Small intestine (tissue), 7 donors: ENCODE measurements around the gene FLT3. TPM values are rescaled to one million over a fixed set of nuclear protein-coding genes. Genes with fewer than 3 reads are reported as not detected.

Source experiments
- DNase-seq, 2 donors: peaks; one replicate each; pipeline versions ENCODE4 v3.0.0 to v3.0.0-alpha.2; 2013
- FAIRE-seq: peaks from 2 replicates; lab custom pipeline; 2012; peaks lifted over from hg19 to GRCh38; lab: Jason Lieb, UNC
- H3K27ac ChIP-seq, 3 donors: one replicate each; pipeline ENCODE4 v1.5.1; 2013; ENCODE audit warnings: low read length in 2 of 3, mild to moderate bottlenecking in 2 of 3, control low read depth in 1 of 3, inconsistent platforms in 1 of 3, low read depth in 1 of 3, moderate library complexity in 1 of 3
- H3K27me3 ChIP-seq, 3 donors: one replicate each; pipeline ENCODE4 v1.6.1; 2013; ENCODE audit warnings: low read length in 3 of 3, inconsistent platforms in 1 of 3; ENCODE audit not compliant: control insufficient read depth in 3 of 3, insufficient read depth in 3 of 3
- H3K36me3 ChIP-seq, 3 donors: one replicate each; pipeline ENCODE4 v1.6.1; 2013; ENCODE audit warnings: low read length in 3 of 3, inconsistent platforms in 1 of 3, low read depth in 1 of 3, mild to moderate bottlenecking in 1 of 3, moderate library complexity in 1 of 3; ENCODE audit not compliant: control insufficient read depth in 3 of 3, insufficient read depth in 2 of 3
- H3K4me1 ChIP-seq, 3 donors: one replicate each; pipeline ENCODE4 v1.6.1; 2013; ENCODE audit warnings: low read length in 2 of 3, inconsistent platforms in 1 of 3, low read depth in 1 of 3, mild to moderate bottlenecking in 1 of 3, moderate library complexity in 1 of 3; ENCODE audit not compliant: control insufficient read depth in 3 of 3, insufficient read depth in 2 of 3
- H3K4me3 ChIP-seq, 3 donors: one replicate each; pipeline ENCODE4 v1.5.1; 2013; ENCODE audit warnings: low read length in 3 of 3, control low read depth in 1 of 3, inconsistent platforms in 1 of 3, low read depth in 1 of 3, mild to moderate bottlenecking in 1 of 3, moderate library complexity in 1 of 3
- H3K9me3 ChIP-seq, 2 donors: one replicate each; pipeline ENCODE4 v1.6.1; 2013; ENCODE audit warnings: low read depth in 1 of 2, low read length in 1 of 2; ENCODE audit not compliant: control insufficient read depth in 2 of 2, insufficient read depth in 1 of 2
- WGBS, 3 donors: extraction: QIAGEN DNeasy Blood & Tissue Kit; methylation state at CpG; one replicate each; pipeline ENCODE4 v1.1.7; 2013; 5-methylcytosine and 5-hydroxymethylcytosine counted together
- polyA plus RNA-seq, 4 donors: library from polyadenylated mRNA; stranded (reverse) in 3 of 4; unstranded in 1 of 4; fragments of 200-250 nt in 3 of 4; fragments of 120-200 nt in 1 of 4; gene quantifications; one replicate each; pipeline versions ENCODE4 v1.2.1 to v1.2.3, GENCODE V29; 2013
- donor health status: healthy with polysubstance abuse.
- donor health status: control.
- donor health status: control.
- donor health status: Bipolar disorder and iron deficiency.
- donor health status: healthy.

The FLT3 gene
- polyA plus RNA-seq, 4 donors: 0.19 to 0.83 (median 0.27) TPM; not detected in 1

DNA sequence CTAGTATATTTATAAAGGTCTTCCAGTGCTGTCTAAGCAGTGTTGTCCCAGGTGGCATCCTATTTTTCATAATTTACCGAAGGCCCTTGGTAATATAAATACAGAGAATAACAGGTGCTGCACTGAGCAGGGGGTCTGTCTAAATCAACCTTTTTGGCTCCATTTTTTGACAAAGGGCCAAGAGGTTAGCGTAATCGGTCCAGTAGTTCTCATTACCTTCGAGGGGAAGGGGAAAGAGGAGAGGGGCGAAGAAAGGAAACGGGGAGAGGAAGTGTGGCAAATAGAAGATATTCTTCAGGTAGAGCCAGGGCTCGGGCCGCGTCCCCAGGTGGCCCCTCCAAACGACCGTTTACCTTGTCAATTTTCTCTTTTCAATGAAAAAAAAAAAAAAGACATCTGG is 37.2 kb upstream of the FLT3 start:
- Histone ChIP-seq H3K27me3 (no peaks in the 10 kb centered on the region), H3K36me3 (no peaks in the 10 kb centered on the region), H3K4me3 (peak overlapping the region; percentile 65 to 98 (median 98)), H3K9me3 (no peaks in the 10 kb centered on the region), H3K4me1 (peaks cover 0 to 3% (median 0%) of the 10 kb centered on the region in 3 donors), H3K27ac (peak overlapping the region; percentile 98 to 100 (median 99))
- 0 to 1% (median 0%) methylated on average over 11 of the region's 11 CpGs for WGBS, 3 donors
- FAIRE-seq (no peak), DNase-seq (no peak)

DNA sequence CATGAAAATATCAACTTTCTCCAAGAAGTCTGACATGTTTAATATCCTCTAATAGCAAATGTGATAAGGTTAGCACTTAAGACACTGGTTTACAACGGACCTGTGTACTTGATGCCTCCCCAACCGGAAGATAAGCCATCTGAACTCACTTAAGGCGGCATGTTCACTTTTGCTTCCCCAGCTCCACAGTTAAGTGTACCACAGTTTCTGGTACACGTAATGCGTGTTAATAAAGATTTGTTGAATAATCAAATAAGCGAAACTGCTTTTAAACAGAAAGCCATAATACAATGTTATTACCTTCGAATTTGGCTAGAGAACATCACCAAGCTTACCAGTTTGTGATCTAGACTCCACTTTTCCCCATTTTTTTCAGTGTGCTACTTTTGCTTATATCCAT is 36.5 kb upstream of the FLT3 start:
- Histone ChIP-seq H3K9me3 (no peaks in the 10 kb centered on the region), H3K4me3 (peak overlapping the region in 2 of 3 donors; percentile 65 to 98), H3K4me1 (no peaks in the 10 kb centered on the region), H3K27ac (no peak overlapping the region), H3K36me3 (no peaks in the 10 kb centered on the region), H3K27me3 (no peaks in the 10 kb centered on the region)
- DNase-seq: peak; percentile 48 to 54
- whole genome bisulfite sequencing, 3 donors: 8 to 35% (median 17%) methylated on average over 7 of the region's 7 CpGs
- FAIRE-seq: no peak

DNA sequence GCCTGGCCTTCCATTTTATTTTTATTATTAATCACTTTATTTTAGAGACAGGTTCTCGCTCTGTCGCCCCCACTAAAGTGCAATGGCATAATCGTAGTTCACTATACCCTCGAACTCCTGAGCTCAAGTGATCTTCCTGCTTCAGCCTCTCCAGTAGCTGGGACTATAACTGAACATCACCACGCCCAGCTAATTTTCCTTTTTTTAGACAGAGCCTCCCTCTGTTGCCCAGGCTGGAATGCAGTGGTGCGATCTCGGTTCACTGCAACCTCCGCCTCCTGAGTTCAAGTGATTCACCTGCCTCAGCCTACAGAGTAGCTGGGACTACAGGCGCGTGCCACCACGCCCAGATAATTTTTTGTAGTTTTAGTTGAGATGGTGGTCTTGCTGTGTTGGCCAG is 31.3 kb upstream of the FLT3 start:
- no peak overlapping the region for H3K27ac ChIP-seq
- DNase-seq: no peak
- no peak for FAIRE-seq
- H3K4me1 ChIP-seq: peaks cover 0 to 3% (median 0%) of the 10 kb centered on the region in 3 donors
- no peaks in the 10 kb centered on the region for H3K27me3 ChIP-seq
- H3K36me3 ChIP-seq: no peaks in the 10 kb centered on the region
- H3K9me3 ChIP-seq: no peaks in the 10 kb centered on the region
- WGBS, 3 donors: 80 to 91% (median 87%) methylated on average over 11 of the region's 11 CpGs
- H3K4me3 ChIP-seq: no peak overlapping the region

- H3K4me1 ChIP-seq: peaks cover 0 to 3% (median 0%) of the 10 kb centered on the region in 3 donors
- H3K4me3 ChIP-seq: no peak overlapping the region
- H3K27ac ChIP-seq: no peak overlapping the region
- DNase-seq: no peak
- no peaks in the 10 kb centered on the region for H3K27me3 ChIP-seq
- 58 to 60% (median 59%) methylated on average over 5 of the region's 5 CpGs for WGBS, 3 donors
- H3K36me3 ChIP-seq: no peaks in the 10 kb centered on the region
- no peaks in the 10 kb centered on the region for H3K9me3 ChIP-seq
- FAIRE-seq: no peak
Observed at GRCh38 chr13:28129911-28130693, 29.7 kb upstream of the FLT3 start.

DNA sequence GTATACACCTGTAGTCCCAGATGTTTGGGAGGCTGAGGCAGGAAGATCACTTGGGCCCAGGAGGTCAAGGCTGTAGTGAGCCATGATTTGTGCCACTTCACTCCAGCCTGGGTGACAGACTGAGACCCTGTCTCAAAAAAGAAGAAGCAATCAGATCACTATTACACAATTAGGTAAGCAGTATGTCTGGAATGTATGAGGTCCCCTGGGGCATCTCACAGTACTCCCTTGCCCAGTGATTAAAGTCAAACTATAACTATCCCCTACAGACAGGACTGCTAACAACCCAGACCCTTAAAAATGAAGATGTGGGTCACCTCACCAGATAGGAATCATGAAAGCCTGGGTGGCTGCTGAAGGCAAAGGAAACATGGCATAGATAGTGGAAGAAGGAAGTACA is 28.6 kb upstream of the FLT3 start:
- Histone ChIP-seq H3K4me1 (peaks cover 0 to 3% (median 0%) of the 10 kb centered on the region in 3 donors), H3K36me3 (no peaks in the 10 kb centered on the region), H3K9me3 (no peaks in the 10 kb centered on the region), H3K4me3 (no peak overlapping the region), H3K27me3 (no peaks in the 10 kb centered on the region), H3K27ac (no peak overlapping the region)
- FAIRE-seq (no peak), DNase-seq (no peak)

DNA sequence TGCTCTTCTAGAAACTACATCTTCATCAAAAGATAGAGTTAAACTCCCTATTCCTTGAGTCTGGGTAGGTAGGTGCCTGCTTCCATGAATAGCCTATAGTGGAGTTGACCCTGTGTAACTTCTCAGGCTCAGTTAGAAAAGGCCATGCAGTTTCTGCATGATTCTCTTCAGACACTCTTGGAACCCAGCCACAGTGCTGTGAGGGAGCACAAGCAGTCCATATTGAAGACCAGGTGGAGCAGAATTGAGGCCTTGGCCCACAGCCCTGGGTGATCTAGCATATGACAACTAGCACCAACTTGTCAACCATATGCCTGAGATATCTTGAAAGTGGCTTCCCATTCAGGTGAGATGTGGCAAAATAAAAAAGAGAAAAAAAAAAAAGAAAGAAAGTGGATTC is 27.7 kb upstream of the FLT3 start:
- Histone ChIP-seq H3K9me3 (no peaks in the 10 kb centered on the region), H3K27ac (no peak overlapping the region), H3K36me3 (no peaks in the 10 kb centered on the region), H3K4me3 (no peak overlapping the region), H3K4me1 (peaks cover 0 to 3% (median 0%) of the 10 kb centered on the region in 3 donors), H3K27me3 (no peaks in the 10 kb centered on the region)
- DNase-seq (no peak), FAIRE-seq (no peak)

DNA sequence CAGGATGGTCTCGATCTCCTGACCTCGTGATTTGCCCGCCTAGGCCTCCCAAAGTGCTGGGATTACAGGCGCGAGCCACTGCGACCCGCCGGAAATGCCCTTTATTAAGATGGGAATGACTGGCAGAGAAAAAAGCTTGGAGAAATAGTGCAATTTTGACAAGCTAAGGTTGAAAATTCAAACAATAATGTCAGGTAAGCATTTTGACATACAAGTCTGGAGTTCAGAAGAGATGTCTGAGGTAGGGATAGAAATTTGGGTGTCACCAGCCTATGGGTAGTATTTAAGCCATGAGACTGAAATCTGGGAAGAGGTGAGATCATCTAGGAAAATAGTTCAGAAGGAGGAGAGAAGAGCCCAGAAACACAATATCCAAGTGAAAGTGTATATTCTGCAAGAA is 20.8 kb upstream of the FLT3 start:
- Histone ChIP-seq H3K27ac (no peak overlapping the region), H3K36me3 (no peaks in the 10 kb centered on the region), H3K4me1 (no peaks in the 10 kb centered on the region), H3K4me3 (no peak overlapping the region), H3K27me3 (no peaks in the 10 kb centered on the region), H3K9me3 (no peaks in the 10 kb centered on the region)
- DNase-seq (no peak), FAIRE-seq (no peak)
- WGBS, 3 donors: 95 to 97% (median 97%) methylated on average over 8 of the region's 8 CpGs

DNA sequence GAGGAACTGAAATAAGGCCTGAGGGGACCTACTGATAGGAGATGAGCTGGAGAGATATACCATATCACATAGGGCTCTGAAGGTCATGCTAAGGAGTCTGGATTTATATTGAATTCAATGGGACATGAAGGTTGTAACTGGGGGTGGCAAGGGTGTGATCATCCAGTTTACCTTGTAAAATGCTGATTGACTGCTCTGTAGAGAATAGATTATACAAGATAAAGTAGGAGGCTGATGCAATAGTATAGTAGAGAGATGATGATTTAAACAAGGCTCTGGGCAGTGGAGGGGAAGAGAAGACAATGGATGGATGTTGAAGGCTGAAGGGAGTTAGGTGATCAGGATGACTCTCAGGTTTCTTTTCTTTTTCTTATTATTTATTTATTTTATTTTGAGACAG is 19.9 kb upstream of the FLT3 start:
- no peak overlapping the region for H3K27ac ChIP-seq
- H3K4me1 ChIP-seq: no peaks in the 10 kb centered on the region
- H3K36me3 ChIP-seq: no peaks in the 10 kb centered on the region
- H3K27me3 ChIP-seq: no peaks in the 10 kb centered on the region
- DNase-seq (no peak), FAIRE-seq (no peak)
- no peaks in the 10 kb centered on the region for H3K9me3 ChIP-seq
- H3K4me3 ChIP-seq: no peak overlapping the region
